Mucosa of rectum (tissue), 2 donors: ENCODE measurements around the gene RHOH.
"Not testable (repeated sequence)": the region's sequence is repeated elsewhere in the genome, so short reads cannot be mapped to it uniquely, and the experiment has no call there.

ENCODE experiments used
- H3K27ac ChIP-seq, 2 donors: one replicate each; pipeline ENCODE4 v1.7.0; 2013; ENCODE audit warnings: inconsistent platforms in 2 of 2, low read depth in 2 of 2, low read length in 2 of 2
- H3K27me3 ChIP-seq, 2 donors: one replicate each; pipeline ENCODE4 v1.7.0; 2013; ENCODE audit warnings: low read length in 2 of 2; ENCODE audit not compliant: control insufficient read depth in 2 of 2, insufficient read depth in 2 of 2
- H3K36me3 ChIP-seq, 2 donors: one replicate each; pipeline ENCODE4 v1.7.0; 2013; ENCODE audit warnings: low read length in 2 of 2; ENCODE audit not compliant: control insufficient read depth in 2 of 2, insufficient read depth in 2 of 2
- H3K4me1 ChIP-seq, 2 donors: one replicate each; pipeline ENCODE4 v1.7.0; 2013; ENCODE audit warnings: low read length in 2 of 2, mild to moderate bottlenecking in 1 of 2; ENCODE audit not compliant: control insufficient read depth in 2 of 2, insufficient read depth in 2 of 2
- H3K4me3 ChIP-seq, 2 donors: one replicate each; pipeline ENCODE4 v1.7.0; 2013; ENCODE audit warnings: low read length in 2 of 2
- H3K9ac ChIP-seq, 2 donors: one replicate each; pipeline ENCODE4 v1.7.0; 2013; ENCODE audit warnings: low read length in 2 of 2, low read depth in 1 of 2, mild to moderate bottlenecking in 1 of 2
- H3K9me3 ChIP-seq, 2 donors: one replicate each; pipeline ENCODE4 v1.7.0; 2013; ENCODE audit warnings: low read length in 2 of 2; ENCODE audit not compliant: control insufficient read depth in 2 of 2
- donor health status: healthy.
- donor health status: Normal muscosa, but diverticular disease.

The RHOH gene

GRCh38 chr4:40270609-40271008 lies 73.8 kb downstream of the RHOH start:
- Histone ChIP-seq H3K4me3 (no peak overlapping the region), H3K27ac (no peak overlapping the region), H3K4me1 (no peaks in the 10 kb centered on the region), H3K36me3 (no peaks in the 10 kb centered on the region), H3K27me3 (no peaks in the 10 kb centered on the region), H3K9me3 (no peaks in the 10 kb centered on the region), H3K9ac (no peak overlapping the region)

- no peaks in the 10 kb centered on the region for H3K36me3 ChIP-seq
- no peak overlapping the region for H3K27ac ChIP-seq
- H3K4me3 ChIP-seq = no peak overlapping the region
- H3K9me3 ChIP-seq = no peaks in the 10 kb centered on the region
- no peak overlapping the region for H3K9ac ChIP-seq
- H3K4me1 ChIP-seq = no peaks in the 10 kb centered on the region
- no peaks in the 10 kb centered on the region for H3K27me3 ChIP-seq
These were observed 78.4 kb downstream of the RHOH start for GRCh38 chr4:40275065-40275730.

- Histone ChIP-seq H3K27ac (no peak overlapping the region), H3K27me3 (no peaks in the 10 kb centered on the region), H3K9ac (no peak overlapping the region), H3K36me3 (no peaks in the 10 kb centered on the region), H3K9me3 (no peaks in the 10 kb centered on the region), H3K4me1 (no peaks in the 10 kb centered on the region), H3K4me3 (no peak overlapping the region)
These were observed 79.7 kb downstream of the RHOH start for GRCh38 chr4:40276546-40276945.

- H3K4me1 ChIP-seq = no peaks in the 10 kb centered on the region
- H3K9ac ChIP-seq = no peak overlapping the region
- H3K4me3 ChIP-seq = no peak overlapping the region
- no peaks in the 10 kb centered on the region for H3K27me3 ChIP-seq
- H3K36me3 ChIP-seq = no peaks in the 10 kb centered on the region
- H3K9me3 ChIP-seq = no peaks in the 10 kb centered on the region
- H3K27ac ChIP-seq = no peak overlapping the region
These were observed 83.8 kb downstream of the RHOH start for GRCh38 chr4:40280586-40280985.

GRCh38 chr4:40281099-40281498 lies 84.3 kb downstream of the RHOH start:
- H3K9ac ChIP-seq = no peak overlapping the region
- no peak overlapping the region for H3K27ac ChIP-seq
- H3K4me1 ChIP-seq = no peaks in the 10 kb centered on the region
- H3K36me3 ChIP-seq = no peaks in the 10 kb centered on the region
- H3K27me3 ChIP-seq = no peaks in the 10 kb centered on the region
- no peaks in the 10 kb centered on the region for H3K9me3 ChIP-seq
- H3K4me3 ChIP-seq = no peak overlapping the region

- Histone ChIP-seq H3K27ac (no peak overlapping the region), H3K4me3 (no peak overlapping the region), H3K36me3 (no peaks in the 10 kb centered on the region), H3K4me1 (no peaks in the 10 kb centered on the region), H3K27me3 (no peaks in the 10 kb centered on the region), H3K9ac (no peak overlapping the region), H3K9me3 (no peaks in the 10 kb centered on the region)
These were observed 85.1 kb downstream of the RHOH start for GRCh38 chr4:40281913-40282312.

- not testable (repeated sequence) for H3K27me3 ChIP-seq, H3K4me1 ChIP-seq, H3K9me3 ChIP-seq, H3K36me3 ChIP-seq, H3K9ac ChIP-seq, H3K4me3 ChIP-seq, H3K27ac ChIP-seq
These were observed 86.0 kb downstream of the RHOH start for GRCh38 chr4:40282857-40283256.

- H3K4me3 ChIP-seq = no peak overlapping the region
- H3K4me1 ChIP-seq = no peaks in the 10 kb centered on the region
- no peak overlapping the region for H3K27ac ChIP-seq
These were observed 86.6 kb downstream of the RHOH start for GRCh38 chr4:40283413-40283812.

GRCh38 chr4:40283968-40284367 lies 87.1 kb downstream of the RHOH start:
- H3K9ac ChIP-seq = no peak overlapping the region
- H3K4me1 ChIP-seq = no peaks in the 10 kb centered on the region

More at GRCh38 chr4:40283413-40283812, 86.6 kb downstream of the RHOH start:
- Histone ChIP-seq H3K9ac (no peak overlapping the region), H3K36me3 (no peaks in the 10 kb centered on the region), H3K9me3 (no peaks in the 10 kb centered on the region), H3K27me3 (no peaks in the 10 kb centered on the region)

GRCh38 chr4:40285692-40286091 lies 88.9 kb downstream of the RHOH start:
- Histone ChIP-seq H3K36me3 (no peaks in the 10 kb centered on the region), H3K9ac (no peak overlapping the region), H3K9me3 (no peaks in the 10 kb centered on the region), H3K27ac (no peak overlapping the region), H3K27me3 (no peaks in the 10 kb centered on the region), H3K4me3 (no peak overlapping the region), H3K4me1 (peaks cover 0 to 3% of the 10 kb centered on the region in 2 donors)

More at GRCh38 chr4:40283968-40284367, 87.1 kb downstream of the RHOH start:
- no peaks in the 10 kb centered on the region for H3K27me3 ChIP-seq
- no peaks in the 10 kb centered on the region for H3K36me3 ChIP-seq
- H3K4me3 ChIP-seq = no peak overlapping the region
- no peak overlapping the region for H3K27ac ChIP-seq
- H3K9me3 ChIP-seq = no peaks in the 10 kb centered on the region

- H3K27ac ChIP-seq = no peak overlapping the region
- H3K9ac ChIP-seq = no peak overlapping the region
- no peaks in the 10 kb centered on the region for H3K36me3 ChIP-seq
- H3K4me1 ChIP-seq = peaks cover 0 to 3% of the 10 kb centered on the region in 2 donors
- no peaks in the 10 kb centered on the region for H3K9me3 ChIP-seq
- H3K4me3 ChIP-seq = no peak overlapping the region
- no peaks in the 10 kb centered on the region for H3K27me3 ChIP-seq
These were observed 91.7 kb downstream of the RHOH start for GRCh38 chr4:40288566-40288965.
